Thymus (tissue), 14 donors: ENCODE measurements around the gene LRRC72. TPM values are rescaled to one million over a fixed set of nuclear protein-coding genes. Genes with fewer than 3 reads are reported as not detected.

Experiments
- DNase-seq, 9 donors: peaks; one replicate each; pipeline ENCODE4 v3.0.0-alpha.2; 2013; ENCODE audit warnings: low spot score in 9 of 9, low read depth in 6 of 9, missing footprints in 1 of 9
- H3K27ac ChIP-seq, 2 donors: one replicate each; pipeline ENCODE4 v1.5.1; 2013; ENCODE audit warnings: control low read depth in 1 of 2, low read depth in 1 of 2, low read length in 1 of 2, mild to moderate bottlenecking in 1 of 2, moderate library complexity in 1 of 2
- H3K27me3 ChIP-seq, 2 donors: one replicate each; pipeline ENCODE4 v1.5.1; 2013; ENCODE audit warnings: low read length in 1 of 2; ENCODE audit not compliant: control insufficient read depth in 2 of 2, insufficient read depth in 1 of 2
- H3K36me3 ChIP-seq, 2 donors: one replicate each; pipeline ENCODE4 v1.5.1; 2013; ENCODE audit warnings: low read length in 1 of 2, mild to moderate bottlenecking in 1 of 2, moderate library complexity in 1 of 2; ENCODE audit not compliant: control insufficient read depth in 2 of 2, insufficient read depth in 2 of 2
- H3K4me1 ChIP-seq, 2 donors: one replicate each; pipeline ENCODE4 v1.5.1; 2013; ENCODE audit warnings: low read length in 2 of 2; ENCODE audit not compliant: control insufficient read depth in 2 of 2, insufficient read depth in 2 of 2
- H3K4me3 ChIP-seq, 2 donors: one replicate each; pipeline ENCODE4 v1.5.1; 2013; ENCODE audit warnings: low read length in 2 of 2, control low read depth in 1 of 2, mild to moderate bottlenecking in 1 of 2
- H3K9me3 ChIP-seq, 2 donors: one replicate each; pipeline ENCODE4 v1.5.1; 2013; ENCODE audit warnings: low read length in 1 of 2, mild to moderate bottlenecking in 1 of 2; ENCODE audit not compliant: control insufficient read depth in 2 of 2, insufficient read depth in 1 of 2
- WGBS: extraction: QIAGEN DNeasy Blood & Tissue Kit; methylation state at CpG from one replicate; pipeline ENCODE4 v1.1.7; 2013; 5-methylcytosine and 5-hydroxymethylcytosine counted together
- long read RNA-seq, 10 donors: transcript quantifications; one replicate each; lab custom pipeline, GENCODE V29; 2026
- polyA plus RNA-seq: library from polyadenylated mRNA; stranded (reverse); fragments of 200-250 nt; gene quantifications from one replicate; pipeline ENCODE4 v1.2.3, GENCODE V29; 2013
- total RNA-seq: library from RNA; stranded (reverse); fragments of 120-200 nt; gene quantifications from one replicate; pipeline ENCODE4 v1.2.4, GENCODE V29; 2013
- donor health status: healthy.

Gene LRRC72
- not detected for total RNA-seq
- not detected for polyA plus RNA-seq
- long read RNA-seq, donor 1, result 0 reads
- long read RNA-seq, donor 2, result 0 reads
- long read RNA-seq, donor 3, result 0 reads
- long read RNA-seq, donor 4, result 0 reads
- long read RNA-seq, donor 5, result 0 reads
- long read RNA-seq, donor 6, result 0 reads
- long read RNA-seq, donor 7, result 0 reads
- long read RNA-seq, donor 8, result 0 reads
- long read RNA-seq, donor 9, result 0 reads
- long read RNA-seq, donor 10, result 0 reads

- H3K9me3 ChIP-seq, result no peaks in the 10 kb centered on the region
- H3K4me3 ChIP-seq, result no peak within 1 kb of the TSS
- no peaks in the 10 kb centered on the region for H3K36me3 ChIP-seq
- H3K27ac ChIP-seq, result no peak within 1 kb of the TSS
- 97% methylated on average over 31 of the region's 31 CpGs for WGBS
- H3K4me1 ChIP-seq, result no peaks in the 10 kb centered on the region
- no peaks in the 10 kb centered on the region for H3K27me3 ChIP-seq
- no peak for DNase-seq
These were observed at the start of gene LRRC72 for GRCh38 chr7:16526742-16527540. TSS of gene LRRC72 (plus strand) at chr7:16526825. CDS start at chr7:16526953, 128 bp downstream.

GRCh38 chr7:16479161-16479560 is 47.5 kb upstream of the LRRC72 start:
- H3K4me1 ChIP-seq, result no peaks in the 10 kb centered on the region
- DNase-seq, result no peak
- 97% methylated on average over 4 of the region's 4 CpGs for WGBS
- no peaks in the 10 kb centered on the region for H3K36me3 ChIP-seq
- H3K27ac ChIP-seq, result no peak overlapping the region
- H3K4me3 ChIP-seq, result no peak overlapping the region
- no peaks in the 10 kb centered on the region for H3K27me3 ChIP-seq
- no peaks in the 10 kb centered on the region for H3K9me3 ChIP-seq

GRCh38 chr7:16479591-16479990 is 47.0 kb upstream of the LRRC72 start:
- Histone ChIP-seq H3K27me3 (no peaks in the 10 kb centered on the region), H3K36me3 (no peaks in the 10 kb centered on the region), H3K4me1 (no peaks in the 10 kb centered on the region), H3K27ac (no peak overlapping the region), H3K9me3 (no peaks in the 10 kb centered on the region), H3K4me3 (no peak overlapping the region)
- no peak for DNase-seq
- 96% methylated on average over 7 of the region's 7 CpGs for WGBS

- WGBS, result 85% methylated on average over 4 of the region's 4 CpGs
- no peaks in the 10 kb centered on the region for H3K4me1 ChIP-seq
These were observed 42.0 kb upstream of the LRRC72 start for GRCh38 chr7:16484453-16485158.

GRCh38 chr7:16491148-16491547 is 35.5 kb upstream of the LRRC72 start:
- H3K36me3 ChIP-seq, result no peaks in the 10 kb centered on the region
- H3K4me3 ChIP-seq, result no peak overlapping the region
- no peaks in the 10 kb centered on the region for H3K4me1 ChIP-seq
- H3K27ac ChIP-seq, result no peak overlapping the region
- no peaks in the 10 kb centered on the region for H3K27me3 ChIP-seq
- H3K9me3 ChIP-seq, result no peaks in the 10 kb centered on the region
- 96% methylated on average over 2 of the region's 2 CpGs for WGBS
- DNase-seq, result no peak

More at GRCh38 chr7:16484453-16485158, 42.0 kb upstream of the LRRC72 start:
- no peaks in the 10 kb centered on the region for H3K27me3 ChIP-seq
- no peak overlapping the region for H3K27ac ChIP-seq
- no peaks in the 10 kb centered on the region for H3K9me3 ChIP-seq
- no peak for DNase-seq
- no peak overlapping the region for H3K4me3 ChIP-seq
- H3K36me3 ChIP-seq, result no peaks in the 10 kb centered on the region

- Histone ChIP-seq H3K27ac (no peak overlapping the region), H3K27me3 (no peaks in the 10 kb centered on the region), H3K4me1 (no peaks in the 10 kb centered on the region), H3K4me3 (no peak overlapping the region), H3K9me3 (no peaks in the 10 kb centered on the region), H3K36me3 (no peaks in the 10 kb centered on the region)
- DNase-seq, result no peak
- 79% methylated on average over 3 of the region's 3 CpGs for WGBS
These were observed 34.0 kb upstream of the LRRC72 start for GRCh38 chr7:16492513-16493062.

- H3K4me3 ChIP-seq, result no peak overlapping the region
- no peaks in the 10 kb centered on the region for H3K36me3 ChIP-seq
- 75% methylated on average over 2 of the region's 2 CpGs for WGBS
- no peaks in the 10 kb centered on the region for H3K9me3 ChIP-seq
- DNase-seq, result no peak
- H3K27me3 ChIP-seq, result no peaks in the 10 kb centered on the region
- no peaks in the 10 kb centered on the region for H3K4me1 ChIP-seq
- H3K27ac ChIP-seq, result no peak overlapping the region
These were observed 33.4 kb upstream of the LRRC72 start for GRCh38 chr7:16493266-16493665.

GRCh38 chr7:16494551-16494950 is 32.1 kb upstream of the LRRC72 start:
- Histone ChIP-seq H3K36me3 (no peaks in the 10 kb centered on the region), H3K9me3 (no peaks in the 10 kb centered on the region), H3K27ac (no peak overlapping the region), H3K4me3 (no peak overlapping the region), H3K27me3 (no peaks in the 10 kb centered on the region), H3K4me1 (no peaks in the 10 kb centered on the region)
- 91% methylated on average over 2 of the region's 2 CpGs for WGBS
- DNase-seq, result no peak
